Osteocyte (in vitro differentiated cells): Measurements from ENCODE around the gene QSOX1. TPM values are rescaled to one million over a fixed set of nuclear protein-coding genes. Genes with fewer than 3 reads are reported as not detected.

ENCODE experiments used
- DNase-seq: peaks from one replicate; pipeline ENCODE4 v3.0.0; 2021; ENCODE audit warnings: mixed read lengths; ENCODE audit not compliant: unreplicated experiment; ENCODE audit errors: extremely low spot score
- H3K27ac Mint-ChIP-seq: one replicate; pipeline ENCODE4 v1.8.0; 2021; ENCODE audit warnings: mild to moderate bottlenecking, mixed read lengths; ENCODE audit not compliant: unreplicated experiment
- H3K27me3 Mint-ChIP-seq: one replicate; pipeline ENCODE4 v1.8.0; 2021; ENCODE audit warnings: mixed read lengths; ENCODE audit not compliant: unreplicated experiment
- H3K36me3 Mint-ChIP-seq: one replicate; pipeline ENCODE4 v1.8.0; 2021; ENCODE audit warnings: mixed read lengths; ENCODE audit not compliant: unreplicated experiment
- H3K4me1 Mint-ChIP-seq: one replicate; pipeline ENCODE4 v1.8.0; 2021; ENCODE audit warnings: mixed read lengths; ENCODE audit not compliant: unreplicated experiment
- H3K4me3 Mint-ChIP-seq: one replicate; pipeline ENCODE4 v1.8.0; 2021; ENCODE audit warnings: mild to moderate bottlenecking, moderate library complexity, mixed read lengths; ENCODE audit not compliant: unreplicated experiment
- H3K9me3 Mint-ChIP-seq: one replicate; pipeline ENCODE4 v1.8.0; 2021; ENCODE audit warnings: mixed read lengths; ENCODE audit not compliant: unreplicated experiment
- total RNA-seq: library from RNA; stranded (reverse); gene quantifications from 2 replicates; pipeline ENCODE4 v1.2.1, GENCODE V29; 2021
- TF ChIP-seq, protein P1 (sequence below): fragments of 200-600 bp; sonication (generic); IDR thresholded peaks from 2 replicates; pipeline ENCODE4 v1.5.0; 2021; ENCODE audit warnings: antibody characterized with exemption, mild to moderate bottlenecking, moderate library complexity

QSOX1 gene
- total RNA-seq, 1 donor from 2014 or later, result 152 TPM

DNA sequence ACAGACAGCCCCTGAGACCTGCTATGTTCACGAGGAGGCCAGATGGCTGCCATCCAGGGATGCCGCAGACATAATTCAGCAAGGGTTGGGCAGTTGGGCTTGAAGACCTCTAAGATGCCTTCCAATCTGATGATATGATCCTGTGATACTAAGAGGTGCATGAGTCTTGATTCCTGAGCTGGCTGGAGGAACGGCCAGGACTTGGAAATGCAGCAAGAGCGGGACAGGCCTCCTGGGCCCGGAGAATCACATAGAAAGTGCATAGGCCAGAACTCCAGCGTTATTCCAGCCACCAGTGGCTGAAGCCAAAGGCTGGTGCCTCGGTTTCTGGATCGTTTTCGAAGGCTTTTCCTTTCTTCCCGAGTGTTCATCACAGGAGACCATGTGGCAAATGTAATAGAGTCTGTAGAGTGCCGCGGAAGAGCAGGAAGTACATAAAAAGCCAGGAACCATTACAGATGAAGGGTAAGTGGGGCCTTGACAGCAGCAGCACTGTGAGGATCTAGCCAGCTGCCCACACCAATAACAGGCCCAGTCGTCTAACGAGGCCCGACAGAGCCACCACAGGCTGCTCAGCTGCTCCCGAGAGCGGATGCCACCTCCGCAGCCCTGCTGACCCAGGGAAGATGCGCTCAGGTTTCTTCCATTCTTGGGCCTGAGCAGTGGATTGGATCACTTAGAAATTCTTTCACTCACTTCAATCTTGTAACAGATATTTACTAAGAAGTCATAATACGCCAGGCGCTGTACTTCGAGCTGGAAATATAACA, 61.4 kb downstream of the QSOX1 start:
- no peak for DNase-seq
- TF ChIP-seq, protein P1, sequence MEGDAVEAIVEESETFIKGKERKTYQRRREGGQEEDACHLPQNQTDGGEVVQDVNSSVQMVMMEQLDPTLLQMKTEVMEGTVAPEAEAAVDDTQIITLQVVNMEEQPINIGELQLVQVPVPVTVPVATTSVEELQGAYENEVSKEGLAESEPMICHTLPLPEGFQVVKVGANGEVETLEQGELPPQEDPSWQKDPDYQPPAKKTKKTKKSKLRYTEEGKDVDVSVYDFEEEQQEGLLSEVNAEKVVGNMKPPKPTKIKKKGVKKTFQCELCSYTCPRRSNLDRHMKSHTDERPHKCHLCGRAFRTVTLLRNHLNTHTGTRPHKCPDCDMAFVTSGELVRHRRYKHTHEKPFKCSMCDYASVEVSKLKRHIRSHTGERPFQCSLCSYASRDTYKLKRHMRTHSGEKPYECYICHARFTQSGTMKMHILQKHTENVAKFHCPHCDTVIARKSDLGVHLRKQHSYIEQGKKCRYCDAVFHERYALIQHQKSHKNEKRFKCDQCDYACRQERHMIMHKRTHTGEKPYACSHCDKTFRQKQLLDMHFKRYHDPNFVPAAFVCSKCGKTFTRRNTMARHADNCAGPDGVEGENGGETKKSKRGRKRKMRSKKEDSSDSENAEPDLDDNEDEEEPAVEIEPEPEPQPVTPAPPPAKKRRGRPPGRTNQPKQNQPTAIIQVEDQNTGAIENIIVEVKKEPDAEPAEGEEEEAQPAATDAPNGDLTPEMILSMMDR, result no peak
- H3K27me3 Mint-ChIP-seq, result no peaks in the 10 kb centered on the region
- no peaks in the 10 kb centered on the region for H3K9me3 Mint-ChIP-seq
- H3K36me3 Mint-ChIP-seq, result no peaks in the 10 kb centered on the region
- H3K4me1 Mint-ChIP-seq, result no peaks in the 10 kb centered on the region
- H3K4me3 Mint-ChIP-seq, result no peak overlapping the region
- no peak overlapping the region for H3K27ac Mint-ChIP-seq

DNA sequence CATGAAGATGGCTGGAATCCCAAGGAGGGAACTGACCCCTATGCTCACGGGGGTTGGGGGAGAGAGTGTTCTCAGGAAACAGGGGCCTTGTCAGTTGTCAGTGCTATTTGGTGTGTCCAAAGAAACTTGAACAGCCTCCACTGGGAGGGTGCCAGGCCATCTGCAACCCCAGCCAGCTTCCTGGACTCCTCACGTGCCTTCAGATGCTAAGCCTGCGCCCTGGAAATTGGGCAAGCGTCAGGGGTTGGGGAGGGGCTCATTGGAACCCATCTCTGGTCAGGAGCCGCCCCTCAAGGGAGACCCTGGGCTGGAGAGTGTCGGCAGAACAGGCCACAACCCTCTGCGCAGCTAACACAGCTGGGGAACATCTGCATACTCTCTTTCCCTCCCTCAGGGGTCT, 62.3 kb downstream of the QSOX1 start:
- H3K36me3 Mint-ChIP-seq, result no peaks in the 10 kb centered on the region
- H3K4me1 Mint-ChIP-seq, result no peaks in the 10 kb centered on the region
- peaks cover 5% of the 10 kb centered on the region for H3K27me3 Mint-ChIP-seq
- H3K27ac Mint-ChIP-seq, result no peak overlapping the region
- DNase-seq, result no peak
- H3K4me3 Mint-ChIP-seq, result no peak overlapping the region
- H3K9me3 Mint-ChIP-seq, result no peaks in the 10 kb centered on the region
- TF ChIP-seq, protein P1, result no peak

DNA sequence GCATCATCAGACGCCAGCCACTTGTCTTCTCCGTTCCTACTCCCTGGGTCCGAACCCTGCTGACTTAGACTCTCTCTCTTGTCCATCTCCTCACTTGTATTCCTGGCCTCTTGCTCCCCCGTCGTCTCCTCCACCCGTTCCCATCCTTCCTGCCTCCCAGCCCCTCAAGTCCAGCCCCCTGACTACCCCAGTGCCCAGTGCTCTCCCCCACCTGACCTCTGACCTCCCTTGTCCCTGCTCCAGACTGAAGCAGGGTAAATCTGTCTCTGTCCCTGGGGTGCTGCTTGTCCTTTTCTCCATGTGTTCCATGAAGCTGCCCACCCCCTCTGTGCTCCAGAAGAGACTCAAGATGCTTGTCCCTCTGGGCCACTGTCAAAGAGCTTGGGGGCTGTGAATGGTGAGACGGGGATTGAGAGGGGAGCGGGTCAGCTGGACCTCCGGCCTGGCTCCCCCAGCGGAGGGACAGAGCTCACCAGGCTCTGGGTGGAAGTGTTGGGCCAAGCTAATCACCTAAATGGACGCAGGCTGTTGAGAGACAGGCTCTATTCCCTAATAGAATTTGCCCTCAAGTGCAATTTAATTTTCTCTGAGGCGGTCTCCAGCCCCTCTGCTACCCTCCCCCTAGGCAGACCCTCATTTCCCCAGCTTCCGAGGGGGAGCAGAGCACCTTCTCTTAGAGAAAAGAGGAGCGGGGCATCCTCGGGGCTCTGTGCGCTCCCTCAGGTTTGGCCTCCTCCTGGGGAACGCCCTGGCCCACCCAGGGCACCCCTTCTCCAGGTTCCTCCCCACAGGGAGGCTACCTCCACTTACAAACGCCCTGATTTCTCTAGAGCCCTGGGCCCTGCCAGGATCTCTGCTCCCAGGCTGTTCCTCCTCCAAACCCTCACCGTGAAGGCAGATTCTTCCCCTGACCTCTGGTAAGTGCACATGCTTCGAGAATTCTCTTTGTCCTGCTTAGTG, 64.4 kb downstream of the QSOX1 start:
- no peak for DNase-seq
- Mint-ChIP-seq H3K27ac (no peak overlapping the region), H3K36me3 (no peaks in the 10 kb centered on the region), H3K9me3 (no peaks in the 10 kb centered on the region), H3K4me1 (no peaks in the 10 kb centered on the region), H3K27me3 (peaks cover 25% of the 10 kb centered on the region), H3K4me3 (no peak overlapping the region)
- TF ChIP-seq, protein P1, result no peak

DNA sequence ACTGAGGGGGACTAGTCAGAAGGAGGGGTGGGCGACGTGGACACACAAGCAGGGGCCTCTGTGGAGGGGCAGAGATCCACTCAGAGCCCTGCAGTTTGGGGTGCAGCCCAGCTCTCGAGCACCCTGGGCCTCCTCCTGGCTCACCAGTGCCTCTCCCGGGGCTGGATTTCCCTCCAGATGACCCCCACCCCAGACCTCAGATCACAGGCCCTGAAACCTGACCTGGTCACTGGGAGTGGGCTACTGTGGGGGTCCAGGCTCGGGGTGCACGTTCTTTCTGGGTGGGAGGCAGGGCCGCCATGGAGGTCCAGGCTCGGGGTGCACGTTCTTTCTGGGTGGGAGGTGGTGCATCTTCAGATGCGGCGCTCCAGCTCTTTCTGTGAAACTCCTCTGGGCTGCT, 65.1 kb downstream of the QSOX1 start:
- TF ChIP-seq, protein P1, result no peak
- H3K36me3 Mint-ChIP-seq, result no peaks in the 10 kb centered on the region
- H3K9me3 Mint-ChIP-seq, result no peaks in the 10 kb centered on the region
- no peaks in the 10 kb centered on the region for H3K4me1 Mint-ChIP-seq
- peaks cover 32% of the 10 kb centered on the region for H3K27me3 Mint-ChIP-seq
- no peak for DNase-seq
- no peak overlapping the region for H3K4me3 Mint-ChIP-seq
- no peak overlapping the region for H3K27ac Mint-ChIP-seq

DNA sequence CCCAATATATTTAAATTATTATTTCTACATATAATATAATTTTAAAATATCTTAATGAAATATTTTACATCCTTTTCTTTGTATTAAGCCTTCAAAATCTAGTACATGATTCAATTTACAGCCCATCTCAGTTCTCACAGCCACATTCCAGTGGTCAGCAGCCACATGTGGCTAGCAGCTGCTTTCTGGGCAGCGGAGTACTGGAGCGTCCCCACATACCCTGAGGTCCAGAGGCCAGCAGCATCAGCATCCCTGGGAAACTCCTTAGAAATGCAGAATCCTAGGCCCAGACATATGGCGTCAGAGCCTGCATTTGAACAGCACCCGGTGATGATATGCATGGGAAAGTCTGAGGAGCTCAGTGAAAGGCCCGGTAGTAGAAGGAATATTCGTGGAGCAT, 66.8 kb downstream of the QSOX1 start:
- DNase-seq, result no peak
- H3K4me3 Mint-ChIP-seq, result no peak overlapping the region
- H3K9me3 Mint-ChIP-seq, result no peaks in the 10 kb centered on the region
- no peaks in the 10 kb centered on the region for H3K4me1 Mint-ChIP-seq
- TF ChIP-seq, protein P1, result no peak
- H3K27ac Mint-ChIP-seq, result no peak overlapping the region
- peaks cover 48% of the 10 kb centered on the region for H3K27me3 Mint-ChIP-seq
- no peaks in the 10 kb centered on the region for H3K36me3 Mint-ChIP-seq
